ENCODE data around the gene AKR7A2. TPM values are rescaled to one million over a fixed set of nuclear protein-coding genes. Genes with fewer than 3 reads are reported as not detected.

Gene AKR7A2
- total and polyA plus RNA-seq, 9 of the 15 experiments (the other 6 are each of a cell fraction or from before 2014, with no cell fraction given), result 2.0 to 78.4 (median 49.4) TPM

- TF ChIP-seq HCFC1 (IDR thresholded peaks at IDR 0.05; ENCODE audit: low read depth, low read length) (peak; percentile 40), VEZF1 (CRISPR knock-in tag; IDR thresholded peaks at IDR 0.05) (peak; percentile 89), NFXL1 (CRISPR knock-in tag; IDR thresholded peaks at IDR 0.05) (no peak), STAG1 (CRISPR knock-in tag; IDR thresholded peaks at IDR 0.05; ENCODE audit: borderline replicate concordance) (peak; percentile 39; the same call in 1 of the 2 replicates), MGA (IDR thresholded peaks at IDR 0.05) (peak; percentile 94), ZNF232 (CRISPR knock-in tag; IDR thresholded peaks at IDR 0.05) (peak; percentile 62; the same call in 1 of the 2 replicates), ATF6 (CRISPR knock-in tag; IDR thresholded peaks at IDR 0.05) (peak; percentile 71; the same call in 1 of the 2 replicates), DACH1 (IDR thresholded peaks at IDR 0.05; ENCODE audit: partially characterized antibody) (peak; percentile 57), ARID2 (IDR thresholded peaks at IDR 0.05) (no peak)
Observed at GRCh38 chr1:19311931-19312781, at the start of gene AKR7A2, which contains the start of gene SLC66A1 (continued).

All from K562 (cell line).